ENCODE data around the gene MRGPRF. TPM values are rescaled to one million over a fixed set of nuclear protein-coding genes. Genes with fewer than 3 reads are reported as not detected.
"Not testable (repeated sequence)": the region's sequence is repeated elsewhere in the genome, so short reads cannot be mapped to it uniquely, and the experiment has no call there.

Gene MRGPRF
- total RNA-seq, 2 experiments from 2014 or later: not detected

DNA sequence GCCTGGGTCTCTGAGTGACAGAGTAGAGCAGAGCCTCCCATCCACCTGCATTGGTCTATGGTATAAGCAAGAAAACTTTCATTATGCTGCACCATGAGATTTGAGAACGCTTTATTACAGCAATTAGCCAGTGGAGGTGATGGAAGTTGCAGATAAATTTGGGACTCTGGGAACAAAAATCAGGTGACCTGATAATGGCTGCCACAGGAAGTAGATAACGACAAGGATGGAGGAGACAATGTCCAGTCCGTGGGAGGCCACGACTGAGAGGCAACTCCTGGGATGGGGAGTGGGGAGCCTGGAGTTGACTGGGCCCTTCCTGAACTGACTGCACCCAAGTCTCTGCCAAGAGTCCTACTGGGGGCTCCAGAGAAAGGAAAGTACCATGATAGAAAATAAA is 37.0 kb downstream of the MRGPRF start:
- DNase-seq: no peak

DNA sequence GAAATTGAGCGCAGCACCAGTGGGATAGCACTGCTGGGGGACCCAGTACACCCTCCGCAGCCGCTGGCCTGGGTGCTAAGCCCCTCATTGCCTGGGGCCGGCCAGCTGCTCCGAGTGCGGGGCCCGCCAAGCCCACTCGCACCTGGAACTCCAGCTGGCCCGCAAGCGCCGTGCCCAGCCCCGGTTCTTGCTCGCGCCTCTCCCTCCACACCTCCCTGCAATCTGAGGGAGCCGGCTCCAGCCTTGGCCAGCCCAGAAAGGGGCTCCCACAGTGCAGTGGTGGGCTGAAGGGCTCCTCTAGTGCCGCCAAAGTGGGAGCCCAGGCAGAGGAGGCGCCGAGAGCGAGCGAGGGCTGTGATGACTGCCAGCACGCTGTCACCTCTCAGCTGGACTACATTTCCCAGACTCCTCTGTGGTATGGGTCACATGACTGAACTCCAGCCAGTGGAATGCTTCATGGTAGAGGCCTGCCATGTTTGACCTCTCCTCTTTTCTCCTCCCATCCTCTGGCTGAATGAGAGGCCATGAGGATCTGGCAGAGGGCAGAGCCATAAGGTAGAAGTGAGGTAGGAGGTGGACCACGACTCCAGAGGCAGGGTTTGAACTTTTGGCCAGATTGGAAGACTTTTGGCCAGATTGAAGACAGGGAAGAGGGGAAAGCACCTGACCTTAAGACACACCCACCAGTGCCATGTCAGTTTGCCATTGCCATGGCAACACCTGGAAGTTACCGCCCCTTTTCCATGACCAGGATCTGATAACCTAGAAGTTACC is 38.4 kb downstream of the MRGPRF start:
- Histone ChIP-seq H3K27me3 (ENCODE audit: control insufficient read depth in 1 of 2, insufficient read depth in 2 of 2, low read length in 2 of 2) (peaks cover 0 to 3% of the 10 kb centered on the region in 2 experiments), H3K4me3 (ENCODE audit: low read length) (no peak overlapping the region), H3K4me1 (ENCODE audit: insufficient read depth, low read length) (no peaks in the 10 kb centered on the region), H3K27ac (ENCODE audit: low read depth in 1 of 2, low read length in 2 of 2) (no peak overlapping the region), H3K9me3 (ENCODE audit: control insufficient read depth in 1 of 2, insufficient read depth in 1 of 2, low read length in 2 of 2) (no peaks in the 10 kb centered on the region), H3K36me3 (ENCODE audit: insufficient read depth, low read length) (no peaks in the 10 kb centered on the region)
- ChIA-PET CTCF (no interaction called here), POLR2A (no interaction called here)
- peaks cover 10% of the 10 kb centered on the region for H3K27me3 Mint-ChIP-seq
- ATAC-seq (ENCODE audit: poor library complexity): peak; percentile 67
- no peaks in the 10 kb centered on the region for H3K36me3 Mint-ChIP-seq (ENCODE audit: low read depth)
- intact Hi-C loops (cut with DNase I, micrococcal nuclease): no loop called here
- no peak overlapping the region for H3K27ac Mint-ChIP-seq
- DNase-seq: peak in 3 of 14 experiments; percentile 15 to 44 (median 30)
- TF ChIP-seq, protein P1, sequence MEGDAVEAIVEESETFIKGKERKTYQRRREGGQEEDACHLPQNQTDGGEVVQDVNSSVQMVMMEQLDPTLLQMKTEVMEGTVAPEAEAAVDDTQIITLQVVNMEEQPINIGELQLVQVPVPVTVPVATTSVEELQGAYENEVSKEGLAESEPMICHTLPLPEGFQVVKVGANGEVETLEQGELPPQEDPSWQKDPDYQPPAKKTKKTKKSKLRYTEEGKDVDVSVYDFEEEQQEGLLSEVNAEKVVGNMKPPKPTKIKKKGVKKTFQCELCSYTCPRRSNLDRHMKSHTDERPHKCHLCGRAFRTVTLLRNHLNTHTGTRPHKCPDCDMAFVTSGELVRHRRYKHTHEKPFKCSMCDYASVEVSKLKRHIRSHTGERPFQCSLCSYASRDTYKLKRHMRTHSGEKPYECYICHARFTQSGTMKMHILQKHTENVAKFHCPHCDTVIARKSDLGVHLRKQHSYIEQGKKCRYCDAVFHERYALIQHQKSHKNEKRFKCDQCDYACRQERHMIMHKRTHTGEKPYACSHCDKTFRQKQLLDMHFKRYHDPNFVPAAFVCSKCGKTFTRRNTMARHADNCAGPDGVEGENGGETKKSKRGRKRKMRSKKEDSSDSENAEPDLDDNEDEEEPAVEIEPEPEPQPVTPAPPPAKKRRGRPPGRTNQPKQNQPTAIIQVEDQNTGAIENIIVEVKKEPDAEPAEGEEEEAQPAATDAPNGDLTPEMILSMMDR (IDR thresholded peaks at IDR 0.05): no peak
- no peaks in the 10 kb centered on the region for H3K4me1 Mint-ChIP-seq (ENCODE audit: low read depth)
- H3K4me3 Mint-ChIP-seq: no peak overlapping the region
- no peaks in the 10 kb centered on the region for H3K9me3 Mint-ChIP-seq

More for the DNA sequence above, 37.0 kb downstream of the MRGPRF start:
- no peak for ATAC-seq (ENCODE audit: poor library complexity)
- peaks cover 5% of the 10 kb centered on the region for H3K27me3 Mint-ChIP-seq
- Histone ChIP-seq H3K9me3 (ENCODE audit: control insufficient read depth in 1 of 2, insufficient read depth in 1 of 2, low read length in 2 of 2) (no peaks in the 10 kb centered on the region), H3K27ac (ENCODE audit: low read depth in 1 of 2, low read length in 2 of 2) (no peak overlapping the region), H3K4me3 (ENCODE audit: low read length) (no peak overlapping the region), H3K27me3 (ENCODE audit: control insufficient read depth in 1 of 2, insufficient read depth in 2 of 2, low read length in 2 of 2) (peaks cover 0 to 3% of the 10 kb centered on the region in 2 experiments), H3K4me1 (ENCODE audit: insufficient read depth, low read length) (no peaks in the 10 kb centered on the region), H3K36me3 (ENCODE audit: insufficient read depth, low read length) (no peaks in the 10 kb centered on the region)
- ChIA-PET CTCF (no interaction called here), POLR2A (no interaction called here)
- no peak overlapping the region for H3K27ac Mint-ChIP-seq
- TF ChIP-seq, protein P1 (IDR thresholded peaks at IDR 0.05): no peak
- no peaks in the 10 kb centered on the region for H3K36me3 Mint-ChIP-seq (ENCODE audit: low read depth)
- no peak overlapping the region for H3K4me3 Mint-ChIP-seq
- no peaks in the 10 kb centered on the region for H3K4me1 Mint-ChIP-seq (ENCODE audit: low read depth)
- intact Hi-C loops (cut with DNase I, micrococcal nuclease): no loop called here
- H3K9me3 Mint-ChIP-seq: no peaks in the 10 kb centered on the region

DNA sequence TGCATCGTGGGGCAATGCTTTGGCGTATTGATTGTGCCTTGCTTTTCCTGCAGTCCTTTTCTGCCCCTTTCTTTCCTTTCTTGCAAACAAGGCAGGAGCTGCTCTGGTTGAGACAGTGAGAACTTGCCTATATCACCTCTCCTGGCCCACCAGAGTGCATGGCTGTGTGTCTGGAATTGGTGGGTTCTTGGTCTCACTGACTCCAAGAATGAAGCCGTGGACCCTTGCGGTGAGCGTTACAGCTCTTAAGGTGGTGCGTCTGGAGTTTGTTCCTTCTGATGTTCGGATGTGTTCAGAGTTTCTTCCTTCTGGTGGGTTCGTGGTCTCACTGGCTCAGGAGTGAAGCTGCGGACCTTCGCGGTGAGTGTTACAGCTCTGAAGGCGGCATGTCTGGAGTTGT is 39.3 kb downstream of the MRGPRF start:
- H3K27me3 ChIP-seq (ENCODE audit: control insufficient read depth in 1 of 2, insufficient read depth in 2 of 2, low read length in 2 of 2); ATAC-seq (ENCODE audit: poor library complexity); H3K36me3 Mint-ChIP-seq (ENCODE audit: low read depth); H3K27ac Mint-ChIP-seq; H3K27ac ChIP-seq (ENCODE audit: low read depth in 1 of 2, low read length in 2 of 2); POLR2A ChIA-PET; H3K36me3 ChIP-seq (ENCODE audit: insufficient read depth, low read length); intact Hi-C loops (cut with DNase I, micrococcal nuclease); H3K9me3 ChIP-seq (ENCODE audit: control insufficient read depth in 1 of 2, insufficient read depth in 1 of 2, low read length in 2 of 2); H3K4me3 ChIP-seq (ENCODE audit: low read length); H3K9me3 Mint-ChIP-seq; H3K4me1 ChIP-seq (ENCODE audit: insufficient read depth, low read length); DNase-seq; CTCF ChIA-PET; H3K4me3 Mint-ChIP-seq; H3K4me1 Mint-ChIP-seq (ENCODE audit: low read depth): not testable (repeated sequence)
- peaks cover 10% of the 10 kb centered on the region for H3K27me3 Mint-ChIP-seq

DNA sequence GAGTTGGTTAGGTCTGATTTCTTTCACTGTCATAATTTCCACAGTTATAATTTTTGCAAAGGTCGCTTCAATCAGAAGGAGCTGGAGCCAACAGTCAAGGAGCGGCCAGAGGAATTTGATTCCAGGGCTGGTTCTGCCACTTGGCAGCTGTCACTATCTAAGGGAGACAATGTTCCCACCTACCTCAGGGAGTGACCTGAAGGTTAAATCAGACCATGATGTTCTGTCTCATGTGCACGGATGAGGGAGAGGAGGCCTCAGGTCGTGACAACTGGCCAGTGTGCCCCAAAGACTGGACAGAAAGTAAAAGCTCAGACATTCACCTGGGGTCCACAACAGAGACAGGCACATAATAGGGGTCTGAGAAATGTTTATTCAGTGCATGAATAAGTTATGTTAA is 39.8 kb downstream of the MRGPRF start:
- TF ChIP-seq, protein P1 (IDR thresholded peaks at IDR 0.05): no peak
- Histone ChIP-seq H3K4me3 (ENCODE audit: low read length) (no peak overlapping the region), H3K27me3 (ENCODE audit: control insufficient read depth in 1 of 2, insufficient read depth in 2 of 2, low read length in 2 of 2) (peaks cover 0 to 3% of the 10 kb centered on the region in 2 experiments), H3K36me3 (ENCODE audit: insufficient read depth, low read length) (no peaks in the 10 kb centered on the region), H3K4me1 (ENCODE audit: insufficient read depth, low read length) (no peaks in the 10 kb centered on the region), H3K27ac (ENCODE audit: low read depth in 1 of 2, low read length in 2 of 2) (no peak overlapping the region), H3K9me3 (ENCODE audit: control insufficient read depth in 1 of 2, insufficient read depth in 1 of 2, low read length in 2 of 2) (no peaks in the 10 kb centered on the region)
- Mint-ChIP-seq H3K4me1 (ENCODE audit: low read depth) (no peaks in the 10 kb centered on the region), H3K9me3 (no peaks in the 10 kb centered on the region), H3K27me3 (peaks cover 10% of the 10 kb centered on the region), H3K4me3 (peak overlapping the region; percentile 11), H3K27ac (no peak overlapping the region), H3K36me3 (ENCODE audit: low read depth) (no peaks in the 10 kb centered on the region)
- ATAC-seq (ENCODE audit: poor library complexity) (no peak), DNase-seq (no peak)
- ChIA-PET POLR2A (no interaction called here), CTCF (no interaction called here)
- intact Hi-C loops (cut with DNase I, micrococcal nuclease): no loop called here
